Neutrophil (primary cell): ENCODE results near the gene CYTH3.

Source experiments
- H3K27ac ChIP-seq: fragments of 200-600 bp; sonication (generic); 2 replicates; pipeline ENCODE4 v1.5.1; 2016; ENCODE audit warnings: mild to moderate bottlenecking, moderate library complexity
- H3K27me3 ChIP-seq: fragments of 200-600 bp; sonication (generic); 2 replicates; pipeline ENCODE4 v1.6.0; 2016; ENCODE audit warnings: mild to moderate bottlenecking
- H3K36me3 ChIP-seq: fragments of 200-600 bp; sonication (generic); 2 replicates; pipeline ENCODE4 v1.5.1; 2017
- H3K4me1 ChIP-seq, 2 experiments: fragments of 200-600 bp in 1 of 2; sonication (generic) in 1 of 2; 1 replicate in 1 of 2; 2 replicates in 1 of 2; pipeline versions ENCODE4 v1.5.1 to v1.6.1; 2013 to 2016; ENCODE audit warnings: low read depth in 1 of 2, low read length in 1 of 2, mild to moderate bottlenecking in 1 of 2, moderate library complexity in 1 of 2; ENCODE audit not compliant: control insufficient read depth in 1 of 2, insufficient read depth in 1 of 2
- H3K4me3 ChIP-seq, 2 experiments: fragments of 200-600 bp in 1 of 2; sonication (generic) in 1 of 2; 1 replicate in 1 of 2; 2 replicates in 1 of 2; pipeline ENCODE4 v1.5.1; 2013 to 2016; ENCODE audit warnings: low read depth in 1 of 2, low read length in 1 of 2, mild to moderate bottlenecking in 1 of 2, moderate library complexity in 1 of 2
- H3K9me3 ChIP-seq: fragments of 200-600 bp; sonication (generic); 2 replicates; pipeline ENCODE4 v1.5.1; 2016
- TF ChIP-seq, protein P1 (sequence below): fragments of 200-600 bp; sonication (generic); IDR thresholded peaks from 2 replicates; pipeline ENCODE4 v1.5.1; 2016; ENCODE audit warnings: antibody characterized with exemption

Gene CYTH3

DNA sequence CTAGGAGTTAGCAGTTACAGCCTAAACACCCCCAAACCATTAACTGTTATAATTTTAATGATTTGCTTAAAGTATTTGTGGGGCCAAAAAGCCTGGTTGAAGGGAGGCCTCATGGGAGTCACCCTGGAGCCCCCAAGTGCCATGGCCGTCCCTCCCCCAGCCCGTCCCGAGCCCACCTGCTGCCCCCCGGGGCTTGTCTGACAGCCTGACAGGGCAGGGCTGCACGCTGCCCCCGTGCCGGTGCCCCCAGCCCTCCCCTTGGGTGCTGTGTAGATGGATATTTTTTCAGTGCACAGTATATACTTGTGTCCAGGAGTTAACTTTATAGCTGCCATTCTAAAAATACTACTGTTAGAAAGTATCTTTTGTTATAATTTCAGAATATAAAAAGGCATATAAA, 108.4 kb downstream of the CYTH3 start:
- Histone ChIP-seq H3K4me3 (no peak overlapping the region), H3K27me3 (no peaks in the 10 kb centered on the region), H3K27ac (no peak overlapping the region), H3K9me3 (no peaks in the 10 kb centered on the region), H3K36me3 (peaks cover 52% of the 10 kb centered on the region), H3K4me1 (no peaks in the 10 kb centered on the region)
- TF ChIP-seq, protein P1, sequence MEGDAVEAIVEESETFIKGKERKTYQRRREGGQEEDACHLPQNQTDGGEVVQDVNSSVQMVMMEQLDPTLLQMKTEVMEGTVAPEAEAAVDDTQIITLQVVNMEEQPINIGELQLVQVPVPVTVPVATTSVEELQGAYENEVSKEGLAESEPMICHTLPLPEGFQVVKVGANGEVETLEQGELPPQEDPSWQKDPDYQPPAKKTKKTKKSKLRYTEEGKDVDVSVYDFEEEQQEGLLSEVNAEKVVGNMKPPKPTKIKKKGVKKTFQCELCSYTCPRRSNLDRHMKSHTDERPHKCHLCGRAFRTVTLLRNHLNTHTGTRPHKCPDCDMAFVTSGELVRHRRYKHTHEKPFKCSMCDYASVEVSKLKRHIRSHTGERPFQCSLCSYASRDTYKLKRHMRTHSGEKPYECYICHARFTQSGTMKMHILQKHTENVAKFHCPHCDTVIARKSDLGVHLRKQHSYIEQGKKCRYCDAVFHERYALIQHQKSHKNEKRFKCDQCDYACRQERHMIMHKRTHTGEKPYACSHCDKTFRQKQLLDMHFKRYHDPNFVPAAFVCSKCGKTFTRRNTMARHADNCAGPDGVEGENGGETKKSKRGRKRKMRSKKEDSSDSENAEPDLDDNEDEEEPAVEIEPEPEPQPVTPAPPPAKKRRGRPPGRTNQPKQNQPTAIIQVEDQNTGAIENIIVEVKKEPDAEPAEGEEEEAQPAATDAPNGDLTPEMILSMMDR: no peak

DNA sequence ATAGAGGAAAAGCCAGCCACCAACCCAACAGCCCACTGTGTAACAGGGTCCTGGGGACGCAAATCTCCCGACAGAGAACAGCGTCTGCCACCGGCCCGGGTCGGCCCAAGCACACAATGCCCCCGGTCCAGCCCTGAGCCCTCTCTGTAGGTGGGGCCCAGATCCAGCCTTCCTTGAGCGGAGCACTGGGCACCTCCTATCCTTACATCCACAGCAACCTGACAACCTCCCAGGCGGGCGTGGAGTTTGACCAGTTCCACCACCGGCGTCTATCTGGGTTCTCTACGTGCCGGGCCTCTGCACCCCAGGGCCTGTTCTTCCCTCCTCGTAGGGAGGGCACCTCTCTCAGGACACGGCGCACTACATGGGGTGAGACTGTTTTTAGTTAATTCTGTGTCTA, 109.0 kb downstream of the CYTH3 start:
- no peaks in the 10 kb centered on the region for H3K4me1 ChIP-seq
- TF ChIP-seq, protein P1: no peak
- peaks cover 58% of the 10 kb centered on the region for H3K36me3 ChIP-seq
- no peaks in the 10 kb centered on the region for H3K27me3 ChIP-seq
- no peak overlapping the region for H3K4me3 ChIP-seq
- H3K9me3 ChIP-seq: no peaks in the 10 kb centered on the region
- no peak overlapping the region for H3K27ac ChIP-seq

DNA sequence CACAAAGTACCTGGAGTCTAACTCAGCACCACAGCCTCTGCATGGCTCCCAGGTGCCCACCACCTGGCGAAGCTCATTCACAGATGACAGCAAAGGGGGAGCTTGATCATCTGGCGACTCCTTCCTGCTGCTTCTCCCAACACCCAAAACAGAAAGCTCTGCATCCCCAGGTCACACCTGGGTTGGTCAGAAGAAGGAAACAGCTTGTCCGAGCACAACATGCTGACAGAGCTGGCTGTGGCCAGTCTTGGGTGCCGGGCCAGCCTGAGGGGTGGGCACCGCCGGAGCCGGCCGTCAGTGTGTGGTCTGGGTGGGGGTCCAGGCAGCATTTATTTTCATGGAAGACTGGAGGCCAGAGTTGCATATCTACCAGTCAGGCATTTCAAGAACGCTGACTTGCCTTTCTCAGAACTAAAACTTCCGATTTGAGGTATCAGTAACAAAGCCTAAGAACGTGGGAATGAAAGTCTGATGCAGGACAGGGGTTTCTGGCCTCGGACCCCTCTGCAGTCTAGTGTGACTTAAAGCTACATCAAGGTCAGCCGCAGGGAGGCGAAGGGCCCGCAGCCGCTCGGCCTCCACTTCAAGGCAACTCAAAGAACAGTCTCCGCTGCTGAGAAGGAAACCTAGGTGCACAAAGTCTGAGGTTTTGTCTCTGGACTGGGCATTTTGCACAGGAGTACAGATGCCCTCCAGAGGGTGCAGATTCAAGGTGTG, 109.6 kb downstream of the CYTH3 start:
- TF ChIP-seq, protein P1: no peak
- Histone ChIP-seq H3K4me3 (no peak overlapping the region), H3K36me3 (peaks cover 64% of the 10 kb centered on the region), H3K27ac (no peak overlapping the region), H3K9me3 (no peaks in the 10 kb centered on the region), H3K27me3 (no peaks in the 10 kb centered on the region), H3K4me1 (no peaks in the 10 kb centered on the region)

DNA sequence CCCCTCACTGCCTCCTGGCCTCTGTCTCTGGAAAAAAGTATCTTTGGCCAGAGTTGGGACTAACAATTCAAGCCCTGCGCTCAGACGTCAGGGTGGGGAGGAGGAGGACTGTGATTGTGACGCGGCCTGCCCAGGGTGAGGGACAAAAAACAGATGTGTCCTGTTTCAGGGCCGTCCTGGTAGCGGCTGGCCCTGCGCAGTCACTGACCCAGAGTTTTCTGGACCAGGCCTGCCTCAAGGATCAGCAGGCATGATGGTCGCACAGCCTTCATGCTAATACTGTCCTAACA, 110.1 kb downstream of the CYTH3 start:
- Histone ChIP-seq H3K36me3 (peaks cover 69% of the 10 kb centered on the region), H3K4me3 (no peak overlapping the region), H3K27me3 (no peaks in the 10 kb centered on the region), H3K4me1 (no peaks in the 10 kb centered on the region), H3K9me3 (no peaks in the 10 kb centered on the region), H3K27ac (no peak overlapping the region)
- TF ChIP-seq, protein P1: no peak

DNA sequence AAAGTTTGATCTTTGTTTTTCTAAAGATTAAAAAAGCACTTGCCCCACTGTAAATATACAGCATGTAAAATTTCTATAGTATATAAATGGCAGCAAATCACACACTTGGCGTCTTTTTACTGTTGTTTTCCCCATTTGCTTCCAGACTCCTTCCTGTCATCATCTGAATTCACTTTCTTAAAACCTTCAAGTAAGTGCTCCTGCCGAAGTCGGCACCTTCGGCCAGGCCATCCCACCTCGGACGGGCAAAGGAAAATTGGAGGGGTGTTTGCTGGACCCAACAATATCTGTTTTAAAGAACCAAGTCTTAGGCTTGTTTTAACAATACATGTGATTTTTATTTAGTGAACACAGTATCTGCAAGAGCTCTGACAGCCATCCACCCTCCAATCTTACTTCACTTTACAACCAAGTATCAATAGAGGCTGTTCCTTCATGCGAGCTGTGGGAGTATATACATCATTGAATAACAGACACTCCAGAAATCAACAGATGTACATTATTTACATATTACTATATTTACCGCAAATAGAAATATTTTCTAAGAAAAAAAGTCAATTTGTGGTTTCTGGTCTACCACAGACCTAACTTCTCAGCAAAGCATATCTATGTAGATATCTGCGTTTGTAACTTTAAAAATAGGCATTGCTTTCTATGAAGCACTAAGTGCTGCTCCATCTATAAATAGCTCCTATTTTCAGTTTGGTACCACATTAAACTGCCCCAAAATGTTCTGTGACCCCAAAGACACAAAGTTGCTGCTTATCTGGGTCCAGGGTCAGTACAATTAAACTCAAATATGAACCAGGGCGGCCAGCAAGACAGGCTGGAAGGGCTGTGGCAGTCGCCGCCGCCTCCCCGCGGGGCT, 110.7 kb downstream of the CYTH3 start:
- H3K27ac ChIP-seq: no peak overlapping the region
- no peaks in the 10 kb centered on the region for H3K27me3 ChIP-seq
- no peaks in the 10 kb centered on the region for H3K9me3 ChIP-seq
- H3K4me1 ChIP-seq: no peaks in the 10 kb centered on the region
- H3K36me3 ChIP-seq: peaks cover 75% of the 10 kb centered on the region
- H3K4me3 ChIP-seq: no peak overlapping the region
- TF ChIP-seq, protein P1: no peak
